HT-29 (cell line): ENCODE data around the gene ZNF605. TPM values are rescaled to one million over a fixed set of nuclear protein-coding genes. Genes with fewer than 3 reads are reported as not detected.
"Not testable (repeated sequence)": the region's sequence is repeated elsewhere in the genome, so short reads cannot be mapped to it uniquely, and the experiment has no call there.

Experiments used
- DNase-seq: peaks from one replicate; pipeline ENCODE4 v3.0.0-alpha.2; 2015; ENCODE audit warnings: low spot score
- total RNA-seq: library from RNA; depleted of rRNA; stranded (reverse); fragments of >200 nt; shearing (Covaris generic); gene quantifications from 2 replicates; pipeline ENCODE4 v1.2.3, GENCODE V29; 2014

Gene ZNF605
- total RNA-seq, 1 experiment from 2014 or later = not detected

- no peak for DNase-seq
Observed at GRCh38 chr12:132949936-132950837, 5.9 kb downstream of the ZNF605 start.

DNA sequence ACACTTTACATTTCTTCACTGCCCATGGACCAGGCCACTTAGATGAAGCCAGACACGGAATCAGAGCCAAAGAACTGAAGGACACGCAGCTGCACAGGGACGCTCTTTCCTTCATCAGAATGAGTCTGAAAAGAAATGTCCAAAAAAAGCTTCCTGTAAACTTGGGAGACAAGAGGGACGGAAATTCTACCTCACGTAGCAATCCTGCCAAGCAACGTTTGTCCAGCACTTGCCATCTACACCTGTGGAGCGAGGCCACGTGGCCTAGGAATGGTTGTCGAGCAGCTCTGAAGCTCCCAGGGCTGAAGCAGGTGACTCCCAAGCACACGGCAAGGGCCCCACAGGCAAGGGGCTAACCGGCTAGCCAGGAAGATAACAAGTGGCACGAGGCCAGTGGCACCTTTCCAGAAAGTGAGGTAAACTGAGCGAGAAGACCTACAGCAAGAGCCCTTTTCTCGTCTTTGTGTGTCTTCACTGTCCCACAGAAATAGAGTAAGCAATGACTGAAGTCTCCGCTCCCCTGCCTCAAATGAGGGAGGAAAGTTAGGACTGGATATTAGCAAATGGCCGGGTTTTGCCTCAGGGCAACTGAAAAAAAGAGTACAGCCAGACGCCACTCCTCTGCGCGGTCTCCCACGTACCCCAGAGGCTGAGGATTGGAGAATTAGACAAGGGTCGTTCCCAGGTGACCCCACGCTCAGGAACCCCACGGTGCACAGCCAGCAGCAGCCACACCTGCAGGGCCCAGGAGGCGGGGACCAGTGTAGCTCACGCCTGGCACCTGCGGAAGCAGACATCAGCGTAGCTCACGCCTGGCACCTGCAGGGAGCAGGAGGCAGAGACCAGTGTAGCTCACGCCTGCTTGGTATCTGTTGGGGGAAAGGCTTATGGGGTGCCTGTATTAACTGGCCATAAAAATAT is 7.7 kb downstream of the ZNF605 start:
- DNase-seq = no peak

DNA sequence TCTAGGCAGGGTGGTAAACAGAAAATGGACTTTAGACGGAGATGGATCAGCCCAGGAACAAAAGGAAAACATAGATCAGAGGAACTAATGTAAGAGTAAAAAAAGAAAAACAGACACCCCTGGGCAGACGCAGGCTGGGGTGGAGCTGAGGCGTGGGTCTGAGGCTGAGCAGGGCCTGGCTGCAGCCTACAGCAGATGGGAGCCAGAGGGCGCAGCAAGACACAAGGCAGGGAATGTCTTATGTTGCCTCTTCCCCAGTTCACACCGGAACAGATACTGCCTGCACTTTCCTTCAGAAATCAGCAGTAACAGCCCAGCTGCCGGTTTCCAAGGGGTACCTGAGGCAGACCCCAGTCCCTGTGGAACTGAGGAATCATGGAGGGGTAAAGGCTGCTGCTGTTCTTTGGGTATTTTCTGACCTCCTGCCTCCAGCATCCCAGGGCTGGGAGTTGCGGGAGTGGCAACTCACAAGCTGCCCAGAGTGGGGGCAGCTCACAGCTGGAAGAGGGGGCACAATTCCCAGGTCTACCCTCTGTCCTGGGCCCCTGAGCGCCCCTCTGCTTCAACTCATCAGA is 9.8 kb downstream of the ZNF605 start:
- DNase-seq = no peak

GRCh38 chr12:132945806-132946205 is 10.3 kb downstream of the ZNF605 start:
- DNase-seq = no peak

DNA sequence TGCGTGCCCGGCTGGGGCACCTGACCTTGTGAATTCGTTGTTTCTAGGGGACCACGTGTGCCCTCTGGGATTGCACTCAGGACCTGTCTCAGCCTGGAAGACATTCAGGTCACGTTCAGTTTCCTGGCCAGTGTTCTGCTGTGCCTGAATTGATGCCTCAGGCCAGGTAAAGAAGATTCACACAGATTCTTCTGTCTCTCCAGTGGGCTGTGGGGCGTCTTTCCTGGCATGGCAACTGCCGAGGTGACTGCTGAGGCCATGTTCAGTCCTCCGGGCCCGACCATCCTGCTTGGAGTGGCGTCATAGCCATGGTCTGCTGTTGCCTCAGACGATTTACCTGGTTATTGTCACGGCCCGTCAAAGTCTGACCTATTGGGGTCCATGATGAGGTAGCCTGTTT is 13.5 kb downstream of the ZNF605 start:
- no peak for DNase-seq

DNA sequence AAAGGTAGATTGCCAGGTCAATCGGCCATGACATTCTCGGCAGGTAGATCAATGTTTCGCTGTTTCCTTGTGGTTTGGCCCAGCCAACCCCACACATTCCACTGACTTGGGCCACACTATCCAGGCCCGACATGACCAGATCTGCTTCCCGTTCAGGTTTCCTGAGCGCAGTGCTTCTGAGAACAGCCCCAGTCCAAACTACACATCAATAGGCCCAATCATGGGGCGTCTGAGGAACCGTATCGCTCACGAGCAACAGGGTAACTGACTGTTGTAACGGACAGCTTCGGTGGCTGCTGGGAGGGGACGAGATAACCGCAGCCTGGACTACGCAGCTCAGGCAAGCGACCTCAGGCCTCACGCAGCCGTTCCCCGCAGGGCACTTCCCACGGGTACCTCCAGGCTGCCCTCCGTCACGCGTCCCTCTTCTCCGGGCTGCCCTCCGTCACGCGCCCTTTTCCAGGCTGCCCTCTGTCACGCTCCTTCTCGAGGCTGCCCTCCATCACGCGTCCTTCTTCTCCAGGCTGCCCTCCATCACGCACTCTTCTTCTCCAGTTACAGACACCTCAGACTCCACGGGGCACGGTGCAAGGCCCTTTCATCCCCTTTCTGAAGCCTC is 14.7 kb downstream of the ZNF605 start:
- DNase-seq = no peak

DNA sequence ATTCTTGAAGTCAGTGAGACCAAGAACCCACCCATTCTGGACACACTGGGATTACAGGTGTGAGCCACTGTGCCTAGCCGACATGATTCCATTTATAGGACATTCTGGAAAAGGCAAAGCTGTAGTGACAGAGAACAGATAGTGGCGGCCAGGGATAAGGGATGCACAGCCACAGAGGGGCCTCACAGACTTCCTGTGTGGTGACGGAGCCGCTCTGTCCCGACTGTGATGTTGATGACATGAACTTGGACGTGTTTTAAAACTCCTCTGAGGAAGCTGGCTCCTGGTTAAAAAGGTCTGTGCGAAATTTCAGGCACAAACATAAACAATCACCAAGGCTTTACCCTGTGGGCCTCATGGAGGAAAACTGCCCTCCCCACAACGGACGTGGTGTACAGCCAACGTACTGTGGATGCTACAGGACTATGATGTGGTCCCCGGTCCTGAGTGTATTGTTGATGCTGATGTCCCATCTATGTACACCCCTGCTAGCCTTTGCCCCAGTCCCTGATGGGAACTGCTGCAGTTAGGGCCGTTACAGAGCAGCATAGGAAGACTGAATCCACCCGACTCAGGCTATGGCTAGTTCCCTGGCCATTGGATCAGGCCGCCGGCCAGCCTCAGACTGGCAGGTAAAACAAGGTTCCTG is 15.9 kb downstream of the ZNF605 start:
- no peak for DNase-seq

DNA sequence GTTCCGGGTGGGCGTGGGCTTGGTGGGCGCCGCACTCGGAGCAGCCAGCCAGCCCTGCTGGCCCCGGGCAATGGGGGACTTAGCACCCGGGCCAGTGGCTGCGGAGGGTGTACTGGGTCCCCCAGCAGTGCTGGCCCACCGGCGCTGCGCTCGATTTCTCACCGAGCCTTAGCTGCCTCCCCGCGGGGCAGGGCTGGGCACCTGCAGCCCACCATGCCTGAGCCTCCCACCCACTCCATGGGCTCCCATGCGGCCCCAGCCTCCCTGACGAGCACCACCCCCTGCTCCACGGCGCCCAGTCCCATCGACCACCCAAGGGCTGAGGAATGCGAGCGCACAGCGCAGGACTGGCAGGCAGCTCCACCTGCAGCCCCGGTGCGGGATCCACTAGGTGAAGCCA is 17.3 kb downstream of the ZNF605 start:
- not testable (repeated sequence) for DNase-seq

DNA sequence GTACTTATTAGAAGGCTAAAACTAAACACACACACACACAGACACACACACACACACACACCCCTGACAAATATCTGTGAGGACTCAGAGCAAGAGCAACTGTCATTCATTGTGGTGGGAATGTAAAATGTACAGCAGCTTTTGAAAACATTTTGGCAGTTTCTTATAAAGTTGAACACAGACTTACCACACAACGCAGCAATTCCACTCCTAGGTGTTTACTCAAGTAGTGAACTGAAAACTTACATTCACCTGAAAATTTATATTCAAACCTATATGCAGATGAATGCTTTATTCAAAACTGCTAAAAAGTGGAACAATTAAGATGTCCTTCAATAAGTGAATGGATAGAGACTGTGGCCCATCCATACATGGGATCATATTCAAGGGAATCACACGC is 18.6 kb downstream of the ZNF605 start:
- DNase-seq = no peak

- DNase-seq = not testable (repeated sequence)
Observed at GRCh38 chr12:132936921-132937320, 19.2 kb downstream of the ZNF605 start.

- DNase-seq = no peak
Observed at GRCh38 chr12:132936163-132936562, 19.9 kb downstream of the ZNF605 start.

GRCh38 chr12:132926415-132926833 is 29.7 kb downstream of the ZNF605 start:
- no peak for DNase-seq

DNA sequence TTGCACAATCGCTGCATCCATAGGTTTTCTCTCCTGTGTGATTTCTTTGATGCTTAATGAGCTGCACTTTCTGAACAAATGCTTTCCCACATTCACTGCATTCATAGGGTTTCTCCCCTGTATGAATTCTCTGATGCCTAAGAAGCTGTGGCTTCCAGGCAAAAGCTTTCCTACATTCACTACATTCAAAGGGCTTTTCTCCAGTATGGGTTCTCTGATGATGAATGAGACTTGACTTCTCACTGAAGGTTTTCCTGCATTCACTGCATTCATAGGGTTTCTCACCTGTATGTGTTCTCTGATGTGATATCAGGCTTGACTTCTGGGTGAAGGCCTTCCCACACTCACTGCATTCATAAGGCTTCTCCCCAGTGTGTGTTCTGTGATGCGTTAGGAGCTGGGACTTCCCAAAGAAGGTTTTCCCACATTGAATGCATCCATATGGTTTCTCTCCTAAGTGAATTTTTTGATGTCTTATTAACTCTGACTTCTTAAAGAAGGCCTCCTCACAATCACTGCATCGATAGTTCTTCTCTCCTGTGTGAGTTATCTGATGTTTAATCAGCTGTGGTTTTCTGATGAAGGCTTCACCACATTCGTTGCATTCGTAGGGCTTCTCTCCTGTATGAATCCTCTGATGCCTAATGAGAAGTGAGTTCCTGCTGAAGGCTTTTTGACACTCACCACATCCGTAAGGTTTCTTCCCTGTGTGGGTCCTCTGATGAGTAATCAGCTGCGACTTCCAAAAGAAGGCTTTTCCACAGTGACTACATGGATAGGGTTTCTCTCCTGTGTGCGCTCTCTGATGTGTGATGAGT is 30.3 kb downstream of the ZNF605 start:
- DNase-seq = no peak

DNA sequence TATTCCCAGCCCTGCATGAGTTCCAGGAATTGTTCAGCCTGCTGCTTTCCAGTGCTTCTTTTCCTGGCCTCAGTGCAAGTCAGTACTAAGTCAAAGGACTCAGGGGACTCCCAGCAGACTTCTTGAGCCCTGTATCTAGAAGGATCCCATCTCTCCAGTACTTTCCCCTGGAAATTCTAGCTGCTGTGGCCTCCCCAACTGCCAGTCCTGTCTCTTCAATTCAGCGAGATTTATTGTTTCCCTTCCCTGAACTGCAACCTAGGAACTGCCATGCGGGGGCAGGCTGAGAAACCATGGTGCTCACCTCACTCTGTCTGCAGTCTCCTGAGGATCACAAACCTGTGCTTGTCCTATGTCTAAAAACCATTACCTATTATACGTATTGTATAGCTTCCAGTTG is 31.8 kb downstream of the ZNF605 start:
- no peak for DNase-seq

DNA sequence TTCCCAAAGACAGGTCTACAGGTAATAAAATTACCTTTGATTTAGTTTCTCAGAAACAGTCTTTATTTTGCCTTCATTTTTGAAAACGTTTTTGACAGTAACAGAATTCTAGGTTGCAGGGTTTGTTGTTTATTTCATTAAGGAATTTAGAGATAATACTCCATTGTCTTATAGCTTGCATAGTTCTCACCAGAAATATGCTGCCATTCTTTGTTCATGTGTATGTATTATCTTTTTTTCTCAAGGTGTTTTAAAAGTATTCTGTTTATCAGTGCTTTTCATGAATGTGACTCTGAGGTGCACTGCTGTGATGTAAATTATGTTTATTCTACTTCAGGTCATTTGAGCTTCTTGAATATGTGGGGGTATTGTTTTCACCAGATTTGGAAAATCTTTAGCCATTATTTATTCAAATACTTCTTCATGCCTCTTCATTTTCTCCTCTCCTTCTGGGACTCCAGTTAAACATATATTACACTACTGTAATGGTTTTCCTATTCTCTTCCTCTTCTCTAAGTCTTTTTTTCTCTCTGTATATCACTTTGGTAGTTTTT is 32.7 kb downstream of the ZNF605 start:
- no peak for DNase-seq

DNA sequence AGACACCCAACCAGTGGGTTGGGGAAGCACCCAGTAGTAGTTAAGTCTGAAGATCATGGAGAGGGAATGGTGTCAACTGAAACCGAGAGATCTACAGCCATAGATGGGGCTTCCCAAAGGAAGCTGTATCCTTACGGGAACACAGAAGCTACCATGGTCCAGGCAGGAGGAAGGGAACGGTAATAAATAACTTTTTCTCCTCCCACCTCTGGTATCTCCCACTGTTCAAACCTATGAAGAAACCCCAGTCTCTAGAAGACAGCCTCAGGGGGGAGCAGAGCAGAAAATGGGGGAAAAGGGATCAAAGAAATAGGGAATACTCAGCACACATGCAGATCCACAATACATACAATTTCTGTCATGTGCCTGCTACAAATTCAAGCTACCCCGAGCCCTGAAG is 33.4 kb downstream of the ZNF605 start:
- DNase-seq = no peak

DNA sequence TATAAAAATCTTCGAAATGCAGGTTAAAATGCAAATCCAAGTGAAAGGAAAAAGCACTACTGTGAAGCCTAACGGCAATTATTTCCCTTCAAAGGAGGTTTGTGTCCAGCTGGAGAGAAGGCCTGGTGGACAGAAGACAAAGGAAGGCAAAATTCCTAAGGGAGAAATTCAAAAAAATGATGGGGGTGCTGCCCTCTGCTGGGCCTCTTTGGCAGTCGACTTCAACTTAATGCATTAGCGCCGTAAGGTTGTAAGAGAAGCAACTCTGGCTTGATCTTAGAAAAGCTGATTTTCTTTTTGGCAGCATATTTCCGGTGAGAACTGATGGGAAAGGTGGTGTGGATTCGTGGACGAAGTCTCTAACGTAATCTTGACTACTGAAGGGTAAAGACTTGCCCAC is 34.4 kb downstream of the ZNF605 start:
- DNase-seq = peak; percentile 19

DNA sequence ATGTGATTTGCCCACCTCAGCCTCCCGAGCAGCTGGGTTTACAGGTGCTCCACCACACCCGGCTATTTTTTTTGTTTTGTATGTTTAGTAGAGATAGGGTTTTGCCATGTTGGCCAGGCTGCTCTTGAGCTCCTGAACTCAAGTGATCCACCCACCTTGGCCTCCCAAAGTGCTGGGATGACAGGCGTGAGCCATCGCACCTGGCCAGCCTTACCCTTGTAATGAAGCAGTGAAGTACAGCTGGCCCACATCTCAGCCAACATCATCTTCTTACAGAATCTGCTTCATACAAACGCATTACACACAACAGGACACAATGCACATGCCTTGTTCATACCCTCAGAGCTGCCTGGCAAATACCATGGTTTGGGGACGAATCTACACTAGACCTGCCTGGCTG is 37.4 kb downstream of the ZNF605 start:
- no peak for DNase-seq

GRCh38 chr12:132909030-132909368 is 47.1 kb downstream of the ZNF605 start:
- no peak for DNase-seq
